ENCODE data around the gene MPP3.

Gene MPP3

DNA sequence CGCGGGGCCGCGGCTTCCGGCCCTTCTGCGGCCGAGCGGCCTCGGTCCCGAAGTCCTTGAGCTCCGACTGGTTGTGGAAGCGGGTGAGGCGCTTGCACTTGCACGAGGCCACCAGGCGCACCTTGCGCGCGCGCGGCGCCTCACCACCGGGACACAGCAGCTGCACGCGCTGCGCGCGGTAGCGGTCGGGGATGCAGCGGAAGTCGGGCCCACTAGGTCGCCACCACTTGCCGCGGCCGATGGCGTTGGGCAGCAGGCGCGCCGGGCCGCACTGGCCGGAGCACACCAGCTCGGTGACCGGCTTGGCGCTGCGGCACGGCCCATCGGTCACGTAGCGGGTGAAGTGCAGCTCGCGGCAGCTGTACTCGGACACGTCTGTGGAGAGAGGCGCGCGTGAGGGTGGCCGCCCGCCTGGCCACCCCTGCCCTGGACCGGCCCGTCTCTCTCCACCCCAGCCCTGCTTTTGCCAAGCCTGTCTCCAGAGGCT is 77.5 kb downstream of the MPP3 start:
- no peak for TF ChIP-seq ZNF274 (IDR thresholded peaks at IDR 0.05; ENCODE audit: low read depth, low read length)
- no peak overlapping the region for H3K4me3 ChIP-seq (ENCODE audit: low read length)

DNA sequence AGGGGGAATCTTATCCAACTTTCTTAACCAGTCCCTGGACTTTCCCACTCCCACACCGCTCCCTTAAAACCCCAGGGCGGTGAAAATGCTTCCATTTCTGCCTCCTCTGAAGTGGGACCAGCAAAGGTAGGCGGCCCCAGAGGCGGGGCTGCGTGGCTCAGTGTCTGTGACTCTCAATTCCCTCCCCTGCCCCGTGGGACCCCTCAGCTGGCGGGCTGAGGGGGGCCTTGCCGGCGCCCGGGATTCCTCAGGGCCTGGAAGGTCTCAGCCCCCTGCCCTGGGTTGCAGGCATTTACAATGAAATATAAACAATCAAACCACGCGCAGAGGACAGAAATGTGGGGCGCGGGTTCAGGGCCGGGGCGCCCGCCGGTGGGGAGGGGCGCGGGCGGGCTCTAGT is 78.0 kb downstream of the MPP3 start:
- no peak overlapping the region for H3K4me3 ChIP-seq (ENCODE audit: low read length)
- TF ChIP-seq ZNF274 (IDR thresholded peaks at IDR 0.05; ENCODE audit: low read depth, low read length) = no peak

DNA sequence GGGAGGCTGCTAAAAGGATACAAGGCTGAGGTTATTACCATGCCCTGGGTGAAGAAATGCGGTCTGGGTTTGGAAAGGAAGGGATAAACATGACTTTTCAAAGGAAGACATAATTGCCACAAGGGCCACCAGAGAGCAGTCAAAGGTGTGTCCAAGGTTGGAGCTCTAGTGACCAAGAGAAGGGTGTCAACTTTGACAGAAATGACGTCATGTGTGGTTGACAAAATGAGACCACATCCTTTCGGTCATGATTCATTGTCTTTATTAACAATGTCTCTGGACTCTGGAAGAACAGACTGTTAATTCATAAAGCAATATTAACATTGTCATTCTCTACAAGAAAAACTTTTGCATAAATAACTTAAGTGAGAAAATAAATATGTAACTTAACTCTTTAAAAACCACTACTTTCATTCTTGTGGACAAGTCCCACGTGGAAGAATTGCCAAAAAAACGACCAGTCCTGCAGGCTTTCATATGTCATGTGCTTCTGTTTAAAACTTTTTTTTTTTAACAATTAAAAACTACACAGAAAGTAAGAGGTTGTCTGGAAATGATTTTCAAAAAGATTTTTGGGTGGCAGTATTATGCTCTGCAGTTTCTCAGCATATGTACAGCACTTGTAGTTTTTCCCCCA is 79.3 kb downstream of the MPP3 start:
- TF ChIP-seq ZNF274 (IDR thresholded peaks at IDR 0.05; ENCODE audit: low read depth, low read length) = no peak
- H3K4me3 ChIP-seq (ENCODE audit: low read length) = no peak overlapping the region

Data from GM08714 (cell line).